GM18507 (cell line): ENCODE data around the gene MYCBPAP.

ENCODE experiments used
- DNase-seq: peaks from one replicate; pipeline ENCODE4 v3.0.0; 2011; ENCODE audit warnings: low read depth; ENCODE audit not compliant: insufficient read length; ENCODE audit errors: extremely low spot score
- FAIRE-seq: peaks from 2 replicates; lab custom pipeline; 2011; peaks lifted over from hg19 to GRCh38; lab: Jason Lieb, UNC

The MYCBPAP gene

DNA sequence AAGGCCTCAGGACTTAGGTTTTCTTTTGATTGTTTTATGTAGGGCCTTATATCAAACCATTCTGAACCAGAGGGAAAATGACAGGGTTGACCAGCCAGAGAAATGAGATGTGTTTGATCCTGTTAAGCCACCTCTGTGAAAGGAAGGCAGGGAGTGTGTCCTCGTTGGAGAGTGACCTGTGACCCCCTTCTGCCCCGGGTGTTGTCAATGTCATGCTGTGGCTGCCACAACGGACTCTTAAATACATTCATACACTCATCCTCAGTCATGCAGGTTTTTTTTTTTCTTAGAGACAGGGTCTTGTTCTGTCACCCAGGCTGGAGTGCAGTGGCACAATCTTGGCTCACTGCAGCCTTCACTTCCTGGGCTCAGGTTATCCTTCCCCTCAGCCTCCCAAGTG lies 6.1 kb downstream of the MYCBPAP start:
- DNase-seq (no peak), FAIRE-seq (no peak)

GRCh38 chr17:50514936-50515702 lies 6.9 kb downstream of the MYCBPAP start:
- DNase-seq (no peak), FAIRE-seq (no peak)

DNA sequence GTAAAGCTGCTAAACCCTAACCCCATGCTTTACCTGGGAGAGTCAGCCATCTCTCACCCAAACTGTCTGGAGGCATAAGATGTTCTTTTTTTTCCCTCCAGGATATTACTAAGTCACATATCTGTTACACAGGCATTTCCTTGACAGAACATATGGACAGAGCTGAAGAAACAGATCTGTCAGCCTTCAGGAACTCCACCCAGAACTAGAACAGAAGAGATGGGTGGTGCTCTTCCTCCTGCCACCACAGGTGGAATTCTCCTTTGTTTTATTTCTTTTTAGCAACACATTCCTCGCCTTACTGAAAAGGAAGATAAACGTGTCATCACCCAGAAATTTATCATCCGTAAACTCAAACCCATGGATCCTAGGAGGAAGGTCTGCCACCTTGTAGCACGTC lies 8.8 kb downstream of the MYCBPAP start:
- FAIRE-seq: no peak
- DNase-seq: no peak

DNA sequence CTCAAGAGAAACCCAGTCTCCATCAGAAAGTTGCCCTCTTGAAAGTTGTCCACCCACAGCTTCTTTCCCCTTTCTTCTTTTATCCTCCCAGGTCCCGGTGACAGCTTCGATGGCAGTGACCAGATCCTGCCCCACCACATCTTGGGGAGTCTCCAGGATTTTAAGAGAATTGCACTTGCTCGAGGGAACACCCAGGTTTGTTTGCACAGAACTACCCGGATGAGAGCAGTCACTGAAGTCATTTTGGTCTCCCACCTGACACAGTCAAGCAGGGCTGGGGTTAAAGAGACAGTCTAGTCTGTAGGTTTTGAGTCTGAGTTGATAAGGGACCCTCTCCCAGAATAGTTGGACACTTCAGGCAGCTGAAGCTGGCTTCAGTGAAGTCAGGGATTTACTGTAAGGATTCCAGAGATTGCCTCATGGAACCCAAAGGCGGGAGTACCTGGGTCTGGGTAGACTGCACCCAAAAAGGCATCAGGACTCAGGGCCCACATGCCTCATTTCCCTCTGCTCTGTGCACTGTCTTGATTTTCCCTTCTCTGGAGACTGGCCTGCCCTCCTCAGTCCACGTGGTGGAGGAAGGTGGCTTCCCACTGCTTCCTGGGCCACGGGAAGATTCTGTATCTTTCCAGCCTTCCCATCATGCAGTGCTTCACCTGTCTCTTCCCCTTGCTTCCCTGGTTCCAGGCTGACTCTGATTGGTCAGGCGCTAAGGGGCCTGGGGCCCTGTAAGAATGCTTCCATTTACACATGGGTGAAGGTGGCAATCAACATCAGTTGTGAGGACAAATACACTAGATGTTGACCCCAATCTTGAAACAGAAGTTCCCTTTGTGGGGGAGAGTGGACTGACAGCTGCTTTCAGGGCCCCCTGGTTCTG lies 9.5 kb downstream of the MYCBPAP start:
- FAIRE-seq: no peak
- no peak for DNase-seq

DNA sequence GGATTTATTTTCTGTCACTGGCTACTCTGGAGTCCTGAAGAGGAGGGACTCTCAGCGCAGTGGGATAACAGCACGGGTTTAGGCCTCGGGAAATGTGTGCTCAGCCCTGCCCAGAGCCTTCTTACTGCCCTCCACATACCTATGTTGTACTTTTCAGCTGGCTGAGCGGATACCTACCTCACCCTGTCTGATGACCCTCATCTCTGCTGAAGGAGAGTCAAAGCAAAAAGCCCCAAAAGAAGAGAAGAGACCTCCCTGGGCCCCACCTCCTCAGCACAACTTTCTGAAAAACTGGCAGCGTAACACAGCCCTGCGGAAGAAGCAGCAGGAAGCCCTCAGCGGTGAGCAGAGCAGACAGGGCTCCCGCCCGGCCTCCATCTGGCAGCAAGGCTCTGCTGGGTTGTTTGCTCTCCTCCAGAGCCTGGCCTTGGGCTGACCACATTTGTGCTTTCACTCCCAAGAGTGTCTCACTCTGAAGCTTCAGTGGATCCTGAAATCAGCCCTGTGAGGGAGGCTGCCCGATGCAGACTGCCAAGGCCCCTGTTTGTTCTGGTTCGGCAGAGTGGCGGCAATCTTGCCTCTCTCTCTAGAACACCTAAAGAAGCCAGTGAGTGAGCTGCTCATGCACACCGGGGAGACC lies 10.3 kb downstream of the MYCBPAP start:
- FAIRE-seq: no peak
- DNase-seq: no peak

GRCh38 chr17:50519141-50519834 lies 11.0 kb downstream of the MYCBPAP start:
- FAIRE-seq (no peak), DNase-seq (no peak)

- FAIRE-seq: no peak
- no peak for DNase-seq
Measured at GRCh38 chr17:50520483-50520882, 12.2 kb downstream of the MYCBPAP start.

GRCh38 chr17:50521514-50521913 lies 13.3 kb downstream of the MYCBPAP start:
- DNase-seq (no peak), FAIRE-seq (no peak)

DNA sequence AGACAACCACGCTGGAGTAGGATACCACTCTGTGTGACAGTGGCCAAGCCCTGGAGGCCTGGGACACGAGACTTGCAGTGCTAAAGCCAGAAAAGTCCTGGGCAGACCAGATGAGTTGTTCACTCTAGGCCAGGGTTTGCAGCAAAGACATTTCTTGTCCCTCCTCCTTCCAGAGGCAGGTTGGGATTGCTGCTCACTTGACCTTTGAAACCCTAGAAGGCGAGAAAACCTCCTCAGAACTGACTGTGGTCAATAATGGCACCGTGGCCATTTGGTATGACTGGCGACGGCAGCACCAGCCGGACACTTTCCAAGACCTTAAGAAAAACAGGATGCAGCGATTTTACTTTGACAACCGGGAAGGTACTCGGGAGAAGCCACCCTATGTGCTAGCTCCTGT lies 14.5 kb downstream of the MYCBPAP start:
- no peak for FAIRE-seq
- DNase-seq: no peak

DNA sequence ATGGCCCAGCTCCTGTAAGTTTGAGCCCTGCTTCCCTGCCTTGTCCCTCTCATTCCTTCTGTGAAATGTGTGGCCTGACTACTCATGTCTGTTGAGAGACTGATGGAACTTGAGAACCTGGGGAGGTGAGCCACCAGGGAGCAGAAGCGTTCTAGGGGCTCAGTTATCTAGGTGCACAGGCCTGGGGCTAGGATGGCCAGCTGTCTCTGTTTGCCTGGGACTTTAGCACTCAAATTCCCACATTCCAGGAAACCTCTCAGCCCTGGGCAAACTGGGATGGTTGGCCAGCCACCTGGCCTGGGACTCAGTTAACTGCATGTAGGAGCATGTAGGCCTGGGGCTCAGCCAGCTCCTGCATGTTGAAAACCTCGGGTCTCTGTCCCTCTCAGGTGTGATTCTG lies 15.0 kb downstream of the MYCBPAP start:
- no peak for DNase-seq
- FAIRE-seq: no peak

- no peak for DNase-seq
- FAIRE-seq: no peak
Measured at GRCh38 chr17:50524838-50525237, 16.6 kb downstream of the MYCBPAP start.

GRCh38 chr17:50527155-50527762 lies 19.0 kb downstream of the MYCBPAP start:
- no peak for DNase-seq

GRCh38 chr17:50527949-50528474 lies 19.8 kb downstream of the MYCBPAP start:
- DNase-seq (no peak), FAIRE-seq (no peak)

More at GRCh38 chr17:50527155-50527762, 19.0 kb downstream of the MYCBPAP start:
- FAIRE-seq: no peak

DNA sequence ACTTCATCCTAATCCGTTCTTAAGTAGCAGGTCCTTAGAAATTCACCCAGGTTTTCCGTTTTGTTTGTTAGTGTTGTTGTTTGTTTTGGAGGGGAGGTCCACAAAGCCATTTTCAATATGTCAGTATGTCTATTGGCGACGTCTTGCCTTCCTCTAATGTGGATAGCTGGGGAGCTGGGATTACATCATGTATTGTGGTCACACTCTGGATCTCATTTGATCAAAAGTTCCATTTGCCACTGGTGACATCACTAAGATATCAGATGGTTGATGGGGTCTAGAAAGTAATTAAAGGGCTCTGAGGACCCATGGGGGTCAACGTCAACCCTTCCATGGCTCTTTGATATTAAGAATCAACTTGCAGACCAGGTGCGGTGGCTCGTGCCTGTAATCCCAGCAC lies 21.6 kb downstream of the MYCBPAP start:
- no peak for DNase-seq
- no peak for FAIRE-seq

DNA sequence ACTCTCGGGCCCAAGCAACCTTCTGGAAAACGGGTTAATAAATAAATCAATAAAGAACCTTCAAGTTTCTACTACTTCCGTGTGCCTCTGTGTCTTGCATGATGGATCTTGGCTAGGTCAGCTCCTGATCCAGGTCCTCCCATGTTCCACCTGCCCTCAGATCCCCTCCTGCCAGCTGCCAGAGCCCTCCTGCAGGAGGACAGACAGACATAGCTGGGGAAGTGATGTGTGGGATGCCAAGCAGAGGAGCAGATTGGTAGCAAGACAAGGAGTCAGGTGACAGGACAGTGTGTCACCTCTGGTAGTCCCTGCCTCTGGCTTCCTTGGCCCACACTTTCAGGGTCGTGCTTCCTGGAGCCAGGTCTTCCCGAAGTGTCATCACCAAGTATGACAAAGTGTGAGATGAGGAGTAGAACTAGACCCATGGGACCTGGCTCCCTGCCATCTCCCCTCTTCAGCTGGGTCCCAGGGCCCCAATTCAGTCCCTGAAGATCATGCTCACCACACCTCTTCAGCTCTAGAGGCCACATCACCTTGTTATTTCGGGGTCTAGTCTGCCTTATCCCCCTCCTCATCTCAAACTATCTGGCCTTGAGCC lies 23.3 kb downstream of the MYCBPAP start:
- DNase-seq (no peak), FAIRE-seq (no peak)

GRCh38 chr17:50532452-50533024 lies 24.3 kb downstream of the MYCBPAP start, which contains the start of gene EPN3:
Gene EPN3 (plus strand): TSS chr17:50532735. CDS start chr17:50536557, 3,822 bp downstream.
- no peak for DNase-seq

DNA sequence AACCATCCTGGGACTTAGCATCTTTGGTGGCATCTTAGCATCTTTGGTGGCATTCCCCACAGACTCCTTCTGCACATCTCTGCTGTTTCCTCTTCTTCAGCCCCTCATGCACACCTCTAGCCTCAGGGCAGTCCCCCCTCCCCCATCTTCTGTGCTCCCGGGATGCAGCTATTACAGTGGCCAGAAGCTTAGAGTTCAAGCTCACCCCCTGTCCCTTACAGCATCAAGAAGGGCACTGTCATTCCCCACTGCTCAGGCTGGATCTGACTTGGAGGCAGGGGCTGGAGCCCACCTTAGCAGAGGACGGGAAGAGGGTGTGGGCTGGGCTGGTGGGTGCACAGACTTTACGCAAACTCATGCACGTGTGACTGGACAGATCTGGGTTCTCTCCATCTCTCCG lies 24.9 kb downstream of the MYCBPAP start:
- DNase-seq: no peak
- FAIRE-seq: no peak

More at GRCh38 chr17:50532452-50533024, 24.3 kb downstream of the MYCBPAP start, which contains the start of gene EPN3:
- FAIRE-seq: no peak

- no peak for DNase-seq
- no peak for FAIRE-seq
Measured at GRCh38 chr17:50533720-50534148, 25.5 kb downstream of the MYCBPAP start.
